Measurements from ENCODE around the gene HDAC8.

GRCh38 chrX:72399816-72400215 is 172.8 kb downstream of the HDAC8 start:
- TF ChIP-seq CTCF (conservative IDR thresholded peaks at IDR 0.05) (no peak), ZFX (IDR thresholded peaks at IDR 0.05) (no peak)

Data from C4-2B (cell line).